ENCODE measurements around the gene RBM4. TPM values are rescaled to one million over a fixed set of nuclear protein-coding genes. Genes with fewer than 3 reads are reported as not detected.
"Not testable (repeated sequence)": the region's sequence is repeated elsewhere in the genome, so short reads cannot be mapped to it uniquely, and the experiment has no call there.

Gene RBM4
- total RNA-seq, result 122 and 162 TPM in 2 replicates

- peak; percentile 100 for DNase-seq (ENCODE audit: low read depth in 2 of 2)
Observed at GRCh38 chr11:66638177-66639065, at the start of gene RBM4. RBM4 (plus strand) TSS chr11:66638703; CDS start chr11:66639712, 1,009 bp downstream.

GRCh38 chr11:66589315-66589714, 49.2 kb upstream of the RBM4 start:
- DNase-seq (ENCODE audit: low read depth in 2 of 2), result not testable (repeated sequence)

- no peak for DNase-seq (ENCODE audit: low read depth in 2 of 2)
Observed at GRCh38 chr11:66589996-66590675, 48.4 kb upstream of the RBM4 start.

- DNase-seq (ENCODE audit: low read depth in 2 of 2), result no peak
Observed at GRCh38 chr11:66591175-66591574, 47.3 kb upstream of the RBM4 start.

- DNase-seq (ENCODE audit: low read depth in 2 of 2), result peak; percentile 88 to 96
Observed at GRCh38 chr11:66592457-66593302, 45.8 kb upstream of the RBM4 start, which contains the start of the genes CCDC87 and CCS. CCDC87 (minus strand) TSS chr11:66593063; CDS start chr11:66593015, 48 bp downstream. CCS (plus strand) TSS chr11:66593185; CDS start chr11:66593262, 77 bp downstream.

- no peak for DNase-seq (ENCODE audit: low read depth in 2 of 2)
Observed at GRCh38 chr11:66593303-66593635, 45.2 kb upstream of the RBM4 start.

- no peak for DNase-seq (ENCODE audit: low read depth in 2 of 2)
Observed at GRCh38 chr11:66593650-66594049, 44.9 kb upstream of the RBM4 start.

GRCh38 chr11:66595245-66595904, 43.1 kb upstream of the RBM4 start:
- no peak for DNase-seq (ENCODE audit: low read depth in 2 of 2)

- DNase-seq (ENCODE audit: low read depth in 2 of 2), result no peak
Observed at GRCh38 chr11:66598993-66599392, 39.5 kb upstream of the RBM4 start.

- DNase-seq (ENCODE audit: low read depth in 2 of 2), result no peak
Observed at GRCh38 chr11:66600219-66600618, 38.3 kb upstream of the RBM4 start.

GRCh38 chr11:66600631-66601233, 37.8 kb upstream of the RBM4 start:
- DNase-seq (ENCODE audit: low read depth in 2 of 2), result no peak

GRCh38 chr11:66603072-66603471, 35.4 kb upstream of the RBM4 start:
- DNase-seq (ENCODE audit: low read depth in 2 of 2), result no peak

GRCh38 chr11:66604155-66604554, 34.3 kb upstream of the RBM4 start:
- no peak for DNase-seq (ENCODE audit: low read depth in 2 of 2)

- not testable (repeated sequence) for DNase-seq (ENCODE audit: low read depth in 2 of 2)
Observed at GRCh38 chr11:66606608-66607007, 31.9 kb upstream of the RBM4 start.

- DNase-seq (ENCODE audit: low read depth in 2 of 2), result no peak
Observed at GRCh38 chr11:66607126-66607834, 31.2 kb upstream of the RBM4 start.

- no peak for DNase-seq (ENCODE audit: low read depth in 2 of 2)
Observed at GRCh38 chr11:66609721-66610617, 28.5 kb upstream of the RBM4 start.

- no peak for DNase-seq (ENCODE audit: low read depth in 2 of 2)
Observed at GRCh38 chr11:66612458-66612857, 26.0 kb upstream of the RBM4 start.

GRCh38 chr11:66614073-66614472, 24.4 kb upstream of the RBM4 start:
- no peak for DNase-seq (ENCODE audit: low read depth in 2 of 2)
